Upper lobe of right lung (tissue), 1 donor: ENCODE data around the gene PRAC1. TPM values are rescaled to one million over a fixed set of nuclear protein-coding genes. Genes with fewer than 3 reads are reported as not detected.

Experiments
- ATAC-seq: fragments of 200-7000 bp; cut with Tn5 transposase; one replicate; pipeline ENCODE4 v1.9.1; 2020; ENCODE audit warnings: mild to moderate bottlenecking, moderate library complexity
- DNase-seq: peaks from one replicate; pipeline ENCODE4 v3.0.0-alpha.2; 2020
- H3K27ac ChIP-seq: fragments of 200-600 bp; one replicate; pipeline ENCODE4 v1.8.0; 2022
- H3K27me3 ChIP-seq: fragments of 200-600 bp; one replicate; pipeline ENCODE4 v1.8.0; 2022; ENCODE audit warnings: mild to moderate bottlenecking
- H3K36me3 ChIP-seq: fragments of 200-600 bp; one replicate; pipeline ENCODE4 v1.8.0; 2022
- H3K4me1 ChIP-seq: fragments of 200-600 bp; one replicate; pipeline ENCODE4 v1.8.0; 2022
- H3K4me3 ChIP-seq: fragments of 200-600 bp; one replicate; pipeline ENCODE4 v1.8.0; 2022; ENCODE audit warnings: mild to moderate bottlenecking
- H3K9me3 ChIP-seq: fragments of 200-600 bp; one replicate; pipeline ENCODE4 v1.8.0; 2022
- intact Hi-C: fragments of 100-400 bp; cut with DNase I; formaldehyde crosslinking; loops from one replicate; pipeline ENCODE4 v1.11.0; 2022
- microRNA-seq: library from miRNA; unstranded; fragments of <30 nt; microRNA quantifications from one replicate; pipeline ENCODE4 v1.2.0, GENCODE V29; 2020; ENCODE audit warnings: borderline microRNAs expressed
- total RNA-seq: library from RNA; stranded (reverse); fragmentation: NEBNext Ultra II Directional; extraction: Animal tissue kit (Norgen Biotek cat#: 25700); gene quantifications from one replicate; pipeline ENCODE4 v1.2.1, GENCODE V29; 2021
- TF ChIP-seq, protein P1 (sequence below): fragments of 200-600 bp; IDR thresholded peaks from one replicate; pipeline ENCODE4 v1.8.0; 2022; ENCODE audit warnings: antibody characterized with exemption
- donor health status: DM: no; HTN: yes; CAD: no; lungs with severe emphysema.

PRAC1 gene
- total RNA-seq, 1 donor from 2014 or later = not detected

DNA sequence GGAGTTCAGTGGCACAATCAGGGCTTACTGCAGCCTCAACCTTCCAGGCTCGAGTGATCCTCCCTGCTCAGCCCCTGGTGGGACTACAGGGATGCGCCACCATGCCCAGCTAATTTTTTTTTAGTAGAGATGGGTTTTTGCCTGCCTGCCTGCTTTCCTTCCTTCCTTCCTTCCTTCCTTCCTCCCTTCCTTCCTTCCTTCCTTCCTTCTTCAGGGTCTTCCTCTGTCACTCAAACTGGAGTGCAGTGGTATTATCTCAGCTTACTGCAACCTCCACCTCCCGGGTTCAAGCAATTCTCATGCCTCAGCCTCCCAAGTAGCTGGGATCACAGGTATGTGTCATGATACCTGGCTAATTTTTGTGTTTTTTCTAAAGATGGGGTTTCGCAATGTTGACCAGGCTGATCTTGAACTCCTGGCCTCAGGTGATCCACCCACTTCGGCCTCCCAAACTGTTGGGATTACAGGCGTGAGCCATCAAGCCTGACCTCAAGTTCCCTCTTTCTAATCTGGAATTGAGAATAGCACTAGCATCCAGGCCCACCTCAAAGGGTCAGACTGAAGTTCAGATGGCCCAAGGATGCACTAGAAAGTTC, 45.3 kb downstream of the PRAC1 start:
- no peaks in the 10 kb centered on the region for H3K36me3 ChIP-seq
- ATAC-seq (no peak), DNase-seq (no peak)
- H3K4me3 ChIP-seq = no peak overlapping the region
- intact Hi-C loops = loop anchor here (10.0 kb wide), 1 partner anchor 118 kb away; no protein-coding TSS in a partner anchor
- H3K9me3 ChIP-seq = no peaks in the 10 kb centered on the region
- H3K27me3 ChIP-seq = peaks cover 42% of the 10 kb centered on the region
- H3K27ac ChIP-seq = no peak overlapping the region
- TF ChIP-seq, protein P1, sequence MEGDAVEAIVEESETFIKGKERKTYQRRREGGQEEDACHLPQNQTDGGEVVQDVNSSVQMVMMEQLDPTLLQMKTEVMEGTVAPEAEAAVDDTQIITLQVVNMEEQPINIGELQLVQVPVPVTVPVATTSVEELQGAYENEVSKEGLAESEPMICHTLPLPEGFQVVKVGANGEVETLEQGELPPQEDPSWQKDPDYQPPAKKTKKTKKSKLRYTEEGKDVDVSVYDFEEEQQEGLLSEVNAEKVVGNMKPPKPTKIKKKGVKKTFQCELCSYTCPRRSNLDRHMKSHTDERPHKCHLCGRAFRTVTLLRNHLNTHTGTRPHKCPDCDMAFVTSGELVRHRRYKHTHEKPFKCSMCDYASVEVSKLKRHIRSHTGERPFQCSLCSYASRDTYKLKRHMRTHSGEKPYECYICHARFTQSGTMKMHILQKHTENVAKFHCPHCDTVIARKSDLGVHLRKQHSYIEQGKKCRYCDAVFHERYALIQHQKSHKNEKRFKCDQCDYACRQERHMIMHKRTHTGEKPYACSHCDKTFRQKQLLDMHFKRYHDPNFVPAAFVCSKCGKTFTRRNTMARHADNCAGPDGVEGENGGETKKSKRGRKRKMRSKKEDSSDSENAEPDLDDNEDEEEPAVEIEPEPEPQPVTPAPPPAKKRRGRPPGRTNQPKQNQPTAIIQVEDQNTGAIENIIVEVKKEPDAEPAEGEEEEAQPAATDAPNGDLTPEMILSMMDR = no peak
- H3K4me1 ChIP-seq = peaks cover 8% of the 10 kb centered on the region

DNA sequence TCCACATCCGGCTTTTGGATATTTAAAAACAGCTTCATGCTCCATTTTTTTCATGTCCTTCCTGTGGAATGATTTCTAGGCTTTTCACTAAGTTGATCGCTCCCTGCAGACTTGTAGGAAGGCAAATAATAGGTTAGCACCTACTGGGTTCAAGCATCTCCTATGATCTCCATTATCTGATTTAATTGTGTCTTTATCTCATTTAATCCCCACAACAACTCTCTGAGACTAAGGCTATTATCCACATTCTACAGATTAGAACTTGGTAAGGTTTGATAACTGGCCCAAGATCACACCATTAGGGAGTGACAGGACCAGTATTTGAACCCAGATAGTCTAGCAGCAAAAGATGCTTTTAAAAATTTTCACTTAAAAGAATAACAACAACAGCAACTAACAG, 50.0 kb downstream of the PRAC1 start:
- H3K27ac ChIP-seq = no peak overlapping the region
- peaks cover 37% of the 10 kb centered on the region for H3K27me3 ChIP-seq
- no peaks in the 10 kb centered on the region for H3K36me3 ChIP-seq
- H3K9me3 ChIP-seq = no peaks in the 10 kb centered on the region
- H3K4me3 ChIP-seq = no peak overlapping the region
- intact Hi-C loops = loop anchor here (5.0 to 10.0 kb wide), 2 partner anchors 122 to 210 kb away; no protein-coding TSS in a partner anchor
- no peak for ATAC-seq
- TF ChIP-seq, protein P1 = no peak
- peaks cover 11% of the 10 kb centered on the region for H3K4me1 ChIP-seq
- DNase-seq = no peak

Small RNAs within 50 kb of the gene (microRNA-seq; reads per million reads assigned to microRNA genes)
- not detected for gene MIR3185

Other genes starting within 250 kb of the PRAC1 start
- not detected for gene HOXB1, start 191.5 kb downstream of the PRAC1 start, total RNA-seq
- gene HOXB2, start 177.4 kb downstream of the PRAC1 start, total RNA-seq = 11.0 TPM
- 4.9 TPM for gene HOXB4, start 144.2 kb downstream of the PRAC1 start, total RNA-seq
- 13.3 TPM for gene HOXB3, start 132.3 kb downstream of the PRAC1 start, total RNA-seq
- 4.4 TPM for gene HOXB5, start 128.7 kb downstream of the PRAC1 start, total RNA-seq
- gene HOXB6, start 117.5 kb downstream of the PRAC1 start, total RNA-seq = 4.9 TPM
- 1.2 TPM for gene HOXB7, start 111.5 kb downstream of the PRAC1 start, total RNA-seq
- 1.0 TPM for gene HOXB8, start 107.2 kb downstream of the PRAC1 start, total RNA-seq
- not detected for gene HOXB9, start 96.2 kb downstream of the PRAC1 start, total RNA-seq
- not detected for gene PRAC2, start 667 bp upstream of the PRAC1 start, total RNA-seq
- not detected for gene HOXB13, start 6.2 kb upstream of the PRAC1 start, total RNA-seq
- gene TTLL6, start 94.7 kb upstream of the PRAC1 start, total RNA-seq = 0.20 TPM
- 181 TPM for gene CALCOCO2, start 108.5 kb upstream of the PRAC1 start, total RNA-seq
- 39.8 TPM for gene ATP5MC1, start 170.3 kb upstream of the PRAC1 start, total RNA-seq
- gene UBE2Z, start 185.9 kb upstream of the PRAC1 start, total RNA-seq = 61.3 TPM
- 78.0 TPM for gene SNF8, start 222.3 kb upstream of the PRAC1 start, total RNA-seq
- not detected for gene GIP, start 246.1 kb upstream of the PRAC1 start, total RNA-seq